AG04449 (cell line): ENCODE measurements around the gene PHACTR2.
"Not testable (repeated sequence)": the region's sequence is repeated elsewhere in the genome, so short reads cannot be mapped to it uniquely, and the experiment has no call there.

Experiments used
- CTCF ChIA-PET: fragments of 350-600 bp; formaldehyde crosslinking; extraction: SDS; loops from one replicate; lab custom pipeline; 2021; ENCODE audit warnings: antibody characterized with exemption; lab: Yijun Ruan, JAX
- POLR2A ChIA-PET: fragments of 400-600, 350-600 bp; formaldehyde crosslinking; extraction: SDS; loops from one replicate; lab custom pipeline; 2020; ENCODE audit warnings: antibody characterized with exemption, inconsistent platforms; lab: Yijun Ruan, JAX
- DNase-seq: peaks from one replicate; pipeline ENCODE4 v3.0.0-alpha.2; 2010; ENCODE audit warnings: low read depth, low spot score
- H3K4me3 ChIP-seq: 2 replicates; pipeline ENCODE4 v1.5.1; 2011; ENCODE audit warnings: low read depth, mild to moderate bottlenecking, control low read depth, low read length
- TF ChIP-seq, protein P1 (sequence below): IDR thresholded peaks from one replicate; pipeline ENCODE4 v1.5.1; 2011; ENCODE audit warnings: mild to moderate bottlenecking, moderate library complexity, low read length, control low read depth, inconsistent platforms; ENCODE audit not compliant: insufficient read depth; ENCODE audit errors: missing control alignments

Gene PHACTR2

DNA sequence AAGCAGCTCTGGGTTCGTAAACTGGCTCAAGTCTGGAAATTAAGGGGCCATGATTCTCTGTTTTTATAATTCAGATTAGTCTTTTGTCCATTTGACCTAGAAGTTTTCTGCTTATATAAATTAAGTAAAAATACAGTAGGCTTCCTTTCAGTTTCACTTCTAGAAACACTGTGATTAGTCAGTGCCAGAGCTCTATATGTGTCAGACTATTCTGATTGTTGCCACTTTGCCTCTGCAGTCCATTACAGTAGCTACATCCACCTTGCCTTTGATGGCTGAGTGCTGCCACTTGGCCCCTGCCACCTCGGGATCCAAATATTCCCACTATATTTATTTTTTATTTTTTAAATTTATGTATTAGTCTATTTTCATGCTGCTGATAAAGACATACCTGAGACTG, 194.4 kb downstream of the PHACTR2 start:
- POLR2A ChIA-PET: no interaction called here

DNA sequence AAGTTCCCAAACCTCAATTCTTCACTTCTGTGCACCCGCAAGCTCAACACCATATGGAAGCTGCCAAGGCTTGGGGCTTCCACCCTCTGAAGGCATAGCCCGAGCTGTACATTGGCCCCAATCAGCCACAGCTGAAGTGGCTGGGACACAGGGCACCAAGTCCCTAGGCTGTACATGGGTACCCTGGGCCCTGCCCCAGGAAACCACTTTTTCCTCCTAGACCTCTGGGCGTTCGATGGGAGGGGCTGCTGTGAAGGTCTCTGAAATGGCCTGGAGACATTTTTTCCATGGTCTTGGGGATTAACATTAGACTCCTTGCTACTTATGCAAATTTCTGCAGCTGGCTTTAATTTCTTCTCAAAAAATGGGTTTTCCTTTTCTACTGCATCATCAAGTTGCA, 195.8 kb downstream of the PHACTR2 start:
- DNase-seq, POLR2A ChIA-PET, CTCF ChIA-PET, H3K4me3 ChIP-seq: not testable (repeated sequence)

More for the DNA sequence above, 194.4 kb downstream of the PHACTR2 start:
- TF ChIP-seq, protein P1, sequence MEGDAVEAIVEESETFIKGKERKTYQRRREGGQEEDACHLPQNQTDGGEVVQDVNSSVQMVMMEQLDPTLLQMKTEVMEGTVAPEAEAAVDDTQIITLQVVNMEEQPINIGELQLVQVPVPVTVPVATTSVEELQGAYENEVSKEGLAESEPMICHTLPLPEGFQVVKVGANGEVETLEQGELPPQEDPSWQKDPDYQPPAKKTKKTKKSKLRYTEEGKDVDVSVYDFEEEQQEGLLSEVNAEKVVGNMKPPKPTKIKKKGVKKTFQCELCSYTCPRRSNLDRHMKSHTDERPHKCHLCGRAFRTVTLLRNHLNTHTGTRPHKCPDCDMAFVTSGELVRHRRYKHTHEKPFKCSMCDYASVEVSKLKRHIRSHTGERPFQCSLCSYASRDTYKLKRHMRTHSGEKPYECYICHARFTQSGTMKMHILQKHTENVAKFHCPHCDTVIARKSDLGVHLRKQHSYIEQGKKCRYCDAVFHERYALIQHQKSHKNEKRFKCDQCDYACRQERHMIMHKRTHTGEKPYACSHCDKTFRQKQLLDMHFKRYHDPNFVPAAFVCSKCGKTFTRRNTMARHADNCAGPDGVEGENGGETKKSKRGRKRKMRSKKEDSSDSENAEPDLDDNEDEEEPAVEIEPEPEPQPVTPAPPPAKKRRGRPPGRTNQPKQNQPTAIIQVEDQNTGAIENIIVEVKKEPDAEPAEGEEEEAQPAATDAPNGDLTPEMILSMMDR: no peak
- H3K4me3 ChIP-seq: no peak overlapping the region
- CTCF ChIA-PET: interaction anchor here (1.2 kb wide), 1 partner anchor 24 kb away, joined by 3 read pairs; no protein-coding TSS in a partner anchor
- no peak for DNase-seq

DNA sequence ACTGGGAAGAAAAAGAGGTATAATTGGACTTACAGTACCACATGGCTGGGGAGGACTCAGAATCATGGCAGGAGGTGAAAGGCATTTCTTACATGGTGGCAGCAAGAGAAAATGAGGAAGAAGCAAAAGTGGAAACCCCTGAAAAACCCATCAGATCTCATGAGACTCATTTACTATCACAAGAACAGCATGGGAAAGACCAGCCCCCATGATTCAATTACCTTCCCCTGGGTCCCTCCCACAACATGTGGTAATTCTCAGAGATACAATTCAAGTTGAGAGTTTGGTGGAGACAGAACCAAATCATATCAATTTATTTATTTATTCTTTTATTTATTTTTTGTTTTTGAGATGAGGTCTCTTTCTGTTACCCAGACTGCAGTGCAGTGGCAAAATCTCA, 196.7 kb downstream of the PHACTR2 start:
- POLR2A ChIA-PET: not testable (repeated sequence)

DNA sequence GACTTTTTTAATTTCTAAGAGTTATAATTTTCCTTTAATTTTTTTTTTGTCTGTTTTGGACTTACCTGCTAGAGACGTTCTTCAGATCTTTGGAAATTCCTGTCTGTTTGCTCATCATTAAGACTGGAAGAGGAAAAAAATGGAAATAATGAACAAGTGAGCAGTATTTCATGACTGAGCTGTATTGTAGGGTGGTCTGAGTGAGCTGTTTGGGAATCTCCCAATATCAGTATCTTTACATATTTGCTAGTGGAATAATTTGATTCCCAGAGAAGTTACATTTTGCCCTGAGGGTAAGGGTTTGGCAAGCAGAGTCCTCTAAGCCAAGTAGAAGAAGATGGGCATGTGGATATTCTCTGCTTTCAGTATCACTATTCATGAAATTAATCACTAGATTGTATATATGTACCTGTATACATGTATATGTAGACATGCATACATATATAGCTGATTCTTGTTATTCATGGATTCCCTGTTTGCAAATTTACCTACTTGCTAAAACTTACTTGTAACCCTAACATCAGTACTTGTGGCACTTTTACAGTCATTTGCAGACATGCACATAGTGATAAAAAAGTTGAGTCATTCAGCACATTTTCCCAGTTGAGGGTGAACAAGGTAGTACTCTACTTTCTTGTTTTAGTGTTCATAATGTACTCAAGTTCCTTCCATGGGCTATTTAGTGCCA, 200.0 kb downstream of the PHACTR2 start:
- H3K4me3 ChIP-seq: no peak overlapping the region
- CTCF ChIA-PET: interaction anchor here (1.5 kb wide), 1 partner anchor 25 kb away, joined by 3 read pairs; no protein-coding TSS in a partner anchor
- POLR2A ChIA-PET: no interaction called here
- no peak for DNase-seq
- TF ChIP-seq, protein P1: no peak

More for the DNA sequence above, 196.7 kb downstream of the PHACTR2 start:
- DNase-seq, CTCF ChIA-PET, H3K4me3 ChIP-seq: not testable (repeated sequence)

DNA sequence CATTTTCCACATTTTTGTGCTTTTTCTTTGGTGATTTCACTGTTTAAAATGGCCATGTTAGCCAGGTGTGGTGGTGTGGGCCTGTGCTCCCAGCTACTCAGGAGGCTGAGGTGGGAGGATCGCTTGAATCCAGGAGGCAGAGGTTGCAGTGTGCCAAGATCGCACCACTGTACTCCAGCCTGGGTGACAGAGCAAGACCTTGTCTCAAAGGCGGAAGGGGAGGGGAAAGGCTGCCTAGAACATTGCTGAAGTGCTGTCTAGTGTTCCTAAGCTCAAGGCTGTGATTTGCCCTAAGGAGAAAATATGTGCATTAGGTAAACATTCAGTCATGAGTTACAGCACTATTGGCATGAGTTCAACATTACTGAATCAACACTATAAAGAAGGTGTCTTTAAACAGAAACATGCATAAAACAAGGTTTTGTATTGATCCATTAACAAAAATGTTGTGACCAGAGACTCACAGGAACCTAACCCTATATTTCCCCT, 200.6 kb downstream of the PHACTR2 start:
- ChIA-PET POLR2A (no interaction called here), CTCF (interaction anchor here (1.5 kb wide), 1 partner anchor 25 kb away, joined by 3 read pairs; no protein-coding TSS in a partner anchor)
- H3K4me3 ChIP-seq: no peak overlapping the region
- no peak for DNase-seq
- TF ChIP-seq, protein P1: no peak

DNA sequence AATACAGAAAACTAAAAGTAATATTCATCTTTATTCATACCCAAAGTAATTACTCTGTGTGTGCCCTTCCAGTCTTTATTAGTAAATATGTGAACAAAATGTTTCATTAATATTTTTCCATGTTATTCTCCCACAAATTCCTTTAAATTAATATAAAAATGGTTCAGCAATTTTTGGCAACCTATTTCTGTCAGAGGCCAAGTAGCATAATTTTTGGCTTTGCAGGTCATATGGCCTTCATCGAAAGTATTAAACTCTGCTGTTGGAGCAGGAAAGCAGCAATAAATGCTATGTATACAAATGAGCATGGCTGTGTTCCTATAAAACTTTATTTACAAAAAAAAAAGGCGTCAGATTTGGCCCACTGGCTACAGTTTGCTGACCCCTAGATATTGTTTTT, 202.6 kb downstream of the PHACTR2 start:
- H3K4me3 ChIP-seq: no peak overlapping the region
- TF ChIP-seq, protein P1: no peak
- no peak for DNase-seq
- POLR2A ChIA-PET: no interaction called here
- CTCF ChIA-PET: no interaction called here
